WTC11 (cell line): ENCODE results near the gene CACHD1. TPM values are rescaled to one million over a fixed set of nuclear protein-coding genes. Genes with fewer than 3 reads are reported as not detected.

ENCODE experiments used
- ATAC-seq: fragments of 200-7000 bp; cut with Tn5 transposase; 2 replicates; pipeline ENCODE4 v1.10.0; 2021; ENCODE audit warnings: mild to moderate bottlenecking, moderate library complexity
- CTCF ChIA-PET: fragments of 300-600 bp; sonication (Branson Sonifier 250); formaldehyde crosslinking; loops from one replicate; lab custom pipeline; 2021; ENCODE audit warnings: antibody characterized with exemption; lab: Charles Lee
- POLR2A ChIA-PET: fragments of 350-600 bp; sonication (Branson Sonifier 250); formaldehyde crosslinking; loops from one replicate; lab custom pipeline; 2021; ENCODE audit warnings: antibody characterized with exemption; lab: Charles Lee
- DNase-seq: peaks from one replicate; pipeline ENCODE4 v3.0.0; 2021; ENCODE audit warnings: low spot score
- H3K27ac Mint-ChIP-seq: 2 replicates; pipeline ENCODE4 v1.8.0; 2021; ENCODE audit warnings: mixed read lengths
- H3K27me3 Mint-ChIP-seq: 2 replicates; pipeline ENCODE4 v1.8.0; 2021; ENCODE audit warnings: low read depth, mild to moderate bottlenecking, moderate library complexity, mixed read lengths
- H3K36me3 Mint-ChIP-seq: 2 replicates; pipeline ENCODE4 v1.8.0; 2021; ENCODE audit warnings: mixed read lengths
- H3K4me1 Mint-ChIP-seq: 2 replicates; pipeline ENCODE4 v1.8.0; 2022; ENCODE audit warnings: mixed read lengths
- H3K4me3 Mint-ChIP-seq: 2 replicates; pipeline ENCODE4 v1.8.0; 2021; ENCODE audit warnings: mild to moderate bottlenecking, moderate library complexity, mixed read lengths
- H3K9me3 Mint-ChIP-seq: 2 replicates; pipeline ENCODE4 v1.8.0; 2021; ENCODE audit warnings: mixed read lengths
- ATF2 ChIP-seq: sonication (generic); formaldehyde crosslinking; IDR thresholded peaks from 2 replicates; pipeline ENCODE4 v1.8.1; 2022; ENCODE audit warnings: low read depth, missing genetic modification reagents, borderline replicate concordance
- CDX4 ChIP-seq: fragments of 250-450 bp; sonication (Bioruptor Pico); IDR thresholded peaks from 2 replicates; pipeline ENCODE4 v1.9.0; 2021; ENCODE audit warnings: moderate library complexity, mild to moderate bottlenecking, inconsistent platforms, borderline replicate concordance
- E2F5 ChIP-seq: sonication (generic); formaldehyde crosslinking; IDR thresholded peaks from 2 replicates; pipeline ENCODE4 v1.8.1; 2022; ENCODE audit warnings: mild to moderate bottlenecking, moderate library complexity, missing genetic modification reagents
- ELF4 ChIP-seq: sonication (generic); formaldehyde crosslinking; IDR thresholded peaks from 2 replicates; pipeline ENCODE4 v1.8.1; 2022; ENCODE audit warnings: low read depth, mild to moderate bottlenecking, moderate library complexity, missing genetic modification reagents
- ERG ChIP-seq: fragments of 250-450 bp; sonication (Bioruptor Pico); IDR thresholded peaks from 2 replicates; pipeline ENCODE4 v1.8.0; 2021; ENCODE audit warnings: mild to moderate bottlenecking
- FOXK1 ChIP-seq: sonication (generic); formaldehyde crosslinking; IDR thresholded peaks from 2 replicates; pipeline ENCODE4 v1.8.0; 2022; ENCODE audit warnings: mild to moderate bottlenecking, moderate library complexity, missing genetic modification reagents
- GRHL2 ChIP-seq: fragments of 250-450 bp; sonication (Bioruptor Pico); IDR thresholded peaks from 2 replicates; pipeline ENCODE4 v1.8.0; 2022; ENCODE audit warnings: mild to moderate bottlenecking, moderate library complexity; ENCODE audit not compliant: insufficient replicate concordance, severe bottlenecking
- NFATC4 ChIP-seq: fragments of 250-450 bp; sonication (Bioruptor Pico); IDR thresholded peaks from 2 replicates; pipeline ENCODE4 v1.9.0; 2021; ENCODE audit warnings: mild to moderate bottlenecking
- NR2C2 ChIP-seq: sonication (generic); formaldehyde crosslinking; IDR thresholded peaks from 2 replicates; pipeline ENCODE4 v1.8.0; 2022; ENCODE audit warnings: mild to moderate bottlenecking, missing genetic modification reagents
- NR3C1 ChIP-seq: sonication (generic); formaldehyde crosslinking; conservative IDR thresholded peaks from 2 replicates; pipeline ENCODE4 v1.8.1; 2023; ENCODE audit warnings: low read depth, mild to moderate bottlenecking, missing genetic modification reagents
- PRDM15 ChIP-seq: sonication (generic); formaldehyde crosslinking; IDR thresholded peaks from 2 replicates; pipeline ENCODE4 v1.8.0; 2022; ENCODE audit warnings: missing genetic modification reagents
- PREB ChIP-seq: sonication (generic); formaldehyde crosslinking; IDR thresholded peaks from 2 replicates; pipeline ENCODE4 v1.8.1; 2022; ENCODE audit warnings: mild to moderate bottlenecking, missing genetic modification reagents, moderate library complexity, borderline replicate concordance
- RELA ChIP-seq: sonication (generic); formaldehyde crosslinking; IDR thresholded peaks from 2 replicates; pipeline ENCODE4 v1.8.1; 2022; ENCODE audit warnings: missing genetic modification reagents, mild to moderate bottlenecking, borderline replicate concordance
- SMAD3 ChIP-seq: sonication (generic); formaldehyde crosslinking; IDR thresholded peaks from 2 replicates; pipeline ENCODE4 v1.8.0; 2022; ENCODE audit warnings: missing genetic modification reagents, mild to moderate bottlenecking, borderline replicate concordance
- SP1 ChIP-seq: sonication (generic); formaldehyde crosslinking; conservative IDR thresholded peaks from 2 replicates; pipeline ENCODE4 v1.8.1; 2022; ENCODE audit warnings: missing genetic modification reagents
- TCF7 ChIP-seq: sonication (generic); formaldehyde crosslinking; IDR thresholded peaks from 2 replicates; pipeline ENCODE4 v1.8.0; 2022; ENCODE audit warnings: mild to moderate bottlenecking, low read depth, missing genetic modification reagents, moderate library complexity
- TEAD1 ChIP-seq: sonication (generic); formaldehyde crosslinking; IDR thresholded peaks from 2 replicates; pipeline ENCODE4 v1.8.0; 2022; ENCODE audit warnings: mild to moderate bottlenecking, missing genetic modification reagents
- ZNF138 ChIP-seq: sonication (generic); formaldehyde crosslinking; conservative IDR thresholded peaks from 2 replicates; pipeline ENCODE4 v1.8.1; 2022; ENCODE audit warnings: mild to moderate bottlenecking, moderate library complexity, missing genetic modification reagents
- ZNF232 ChIP-seq: sonication (generic); formaldehyde crosslinking; IDR thresholded peaks from 2 replicates; pipeline ENCODE4 v1.8.0; 2022; ENCODE audit warnings: mild to moderate bottlenecking, missing genetic modification reagents
- ZNF281 ChIP-seq: sonication (generic); formaldehyde crosslinking; IDR thresholded peaks from 2 replicates; pipeline ENCODE4 v1.8.0; 2023; ENCODE audit warnings: mild to moderate bottlenecking, missing genetic modification reagents
- total RNA-seq: library from RNA; stranded (reverse); gene quantifications from 3 replicates; pipeline ENCODE4 v1.2.3, GENCODE V29; 2021

CACHD1 gene
- total RNA-seq, 1 experiment from 2014 or later = 26.3 TPM

- POLR2A ChIA-PET = interaction anchor here (0.5 kb wide), 1 partner anchor 120 kb away, joined by 5 read pairs; no protein-coding TSS in a partner anchor
- Mint-ChIP-seq H3K27ac (no peak overlapping the region), H3K27me3 (no peaks in the 10 kb centered on the region), H3K9me3 (no peaks in the 10 kb centered on the region), H3K36me3 (peaks cover 42% of the 10 kb centered on the region), H3K4me1 (peaks cover 14% of the 10 kb centered on the region), H3K4me3 (no peak overlapping the region)
- CTCF ChIA-PET = no interaction called here
- DNase-seq = no peak
- TF ChIP-seq NR3C1 (CRISPR knock-in tag) (no peak), PRDM15 (CRISPR knock-in tag) (no peak), SP1 (CRISPR knock-in tag) (no peak), ZNF232 (CRISPR knock-in tag) (no peak), CDX4 (CRISPR knock-in tag) (no peak), PREB (CRISPR knock-in tag) (no peak), TEAD1 (CRISPR knock-in tag) (no peak), NR2C2 (no peak)
- no peak for ATAC-seq
Measured at GRCh38 chr1:64631346-64632034, 161.6 kb downstream of the CACHD1 start.

GRCh38 chr1:64632936-64633335 is 163.0 kb downstream of the CACHD1 start:
- no peak for ATAC-seq

More at GRCh38 chr1:64632936-64633335, 163.0 kb downstream of the CACHD1 start:
- DNase-seq = no peak
- H3K4me1 Mint-ChIP-seq = peaks cover 14% of the 10 kb centered on the region
- ChIA-PET POLR2A (no interaction called here), CTCF (no interaction called here)
- no peak overlapping the region; the same call in 1 of the 2 replicates for H3K27ac Mint-ChIP-seq
- TF ChIP-seq ERG (no peak), ZNF281 (no peak), TEAD1 (CRISPR knock-in tag) (no peak), E2F5 (no peak), ZNF138 (CRISPR knock-in tag) (no peak), ELF4 (CRISPR knock-in tag) (no peak), SMAD3 (CRISPR knock-in tag) (no peak), ATF2 (no peak), NFATC4 (CRISPR knock-in tag) (no peak), TCF7 (CRISPR knock-in tag) (no peak), RELA (CRISPR knock-in tag) (no peak), GRHL2 (CRISPR knock-in tag) (no peak), FOXK1 (no peak)
- H3K36me3 Mint-ChIP-seq = peaks cover 48% of the 10 kb centered on the region
- H3K9me3 Mint-ChIP-seq = no peaks in the 10 kb centered on the region
- H3K27me3 Mint-ChIP-seq = no peaks in the 10 kb centered on the region
- no peak overlapping the region for H3K4me3 Mint-ChIP-seq
